Middle frontal gyrus (tissue), 1 donor: ENCODE data around the gene RC3H1.

Source experiments
- DNase-seq: peaks from one replicate; pipeline ENCODE4 v3.0.0-alpha.2; 2015; ENCODE audit warnings: low spot score; ENCODE audit errors: extremely low spot score

The RC3H1 gene

GRCh38 chr1:173886746-173887611 lies 135.2 kb downstream of the RC3H1 start:
- DNase-seq = no peak

- no peak for DNase-seq
These were observed 137.5 kb downstream of the RC3H1 start for GRCh38 chr1:173884701-173885100.
